ENCODE data around the gene RPS21.

Gene RPS21

DNA sequence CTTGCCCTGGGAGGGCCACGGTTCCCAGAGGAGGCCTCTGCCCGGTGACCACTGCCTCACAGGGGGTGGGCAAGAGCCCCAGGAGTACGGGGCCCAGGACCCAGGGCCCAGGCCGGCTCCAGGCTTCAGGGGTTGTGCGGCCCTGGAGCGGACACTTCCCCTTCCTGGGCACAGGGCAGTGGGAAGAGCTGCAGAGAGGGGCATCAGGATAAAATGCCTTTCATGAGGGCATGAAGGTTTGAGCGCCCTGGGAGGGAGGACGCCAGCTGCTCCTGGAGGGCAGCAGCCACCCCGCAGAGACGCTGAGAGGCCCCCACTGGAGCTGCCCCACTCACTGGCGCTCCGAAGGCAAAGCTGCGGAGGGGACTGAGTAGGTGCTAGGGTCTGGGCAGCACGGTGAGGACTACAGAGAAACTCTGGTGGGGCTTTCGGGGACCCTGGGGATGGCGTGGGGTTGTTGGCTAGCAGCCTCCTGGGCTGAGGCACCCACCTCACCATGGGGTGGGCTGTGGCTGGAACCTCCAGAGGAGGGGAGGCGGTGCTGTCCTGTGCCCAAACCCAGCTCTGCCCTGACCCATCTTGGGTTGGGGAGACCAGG, 30.2 kb upstream of the RPS21 start:
- no peak overlapping the region for H3K4me3 ChIP-seq (ENCODE audit: insufficient read depth, low read length, poor library complexity, severe bottlenecking)
- no peak overlapping the region for H3K27ac ChIP-seq (ENCODE audit: low read depth, low read length)
- H3K9me3 ChIP-seq (ENCODE audit: insufficient read depth, low read length): no peaks in the 10 kb centered on the region
- H3F3A ChIP-seq (ENCODE audit: insufficient read depth): no peaks in the 10 kb centered on the region
- H2AFZ ChIP-seq (ENCODE audit: low read depth, low read length, severe bottlenecking): no peak overlapping the region
- no peak overlapping the region for H3K9ac ChIP-seq (ENCODE audit: low read length)
- H3K9me2 ChIP-seq (replicated peaks; ENCODE audit: insufficient read depth, low read length): no peaks in the 10 kb centered on the region
- H3K36me3 ChIP-seq (ENCODE audit: low read length): no peaks in the 10 kb centered on the region
- H3K4me2 ChIP-seq (ENCODE audit: low read depth, low read length, poor library complexity, severe bottlenecking): no peak overlapping the region
- TF ChIP-seq, protein P1, sequence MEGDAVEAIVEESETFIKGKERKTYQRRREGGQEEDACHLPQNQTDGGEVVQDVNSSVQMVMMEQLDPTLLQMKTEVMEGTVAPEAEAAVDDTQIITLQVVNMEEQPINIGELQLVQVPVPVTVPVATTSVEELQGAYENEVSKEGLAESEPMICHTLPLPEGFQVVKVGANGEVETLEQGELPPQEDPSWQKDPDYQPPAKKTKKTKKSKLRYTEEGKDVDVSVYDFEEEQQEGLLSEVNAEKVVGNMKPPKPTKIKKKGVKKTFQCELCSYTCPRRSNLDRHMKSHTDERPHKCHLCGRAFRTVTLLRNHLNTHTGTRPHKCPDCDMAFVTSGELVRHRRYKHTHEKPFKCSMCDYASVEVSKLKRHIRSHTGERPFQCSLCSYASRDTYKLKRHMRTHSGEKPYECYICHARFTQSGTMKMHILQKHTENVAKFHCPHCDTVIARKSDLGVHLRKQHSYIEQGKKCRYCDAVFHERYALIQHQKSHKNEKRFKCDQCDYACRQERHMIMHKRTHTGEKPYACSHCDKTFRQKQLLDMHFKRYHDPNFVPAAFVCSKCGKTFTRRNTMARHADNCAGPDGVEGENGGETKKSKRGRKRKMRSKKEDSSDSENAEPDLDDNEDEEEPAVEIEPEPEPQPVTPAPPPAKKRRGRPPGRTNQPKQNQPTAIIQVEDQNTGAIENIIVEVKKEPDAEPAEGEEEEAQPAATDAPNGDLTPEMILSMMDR (IDR thresholded peaks at IDR 0.05; ENCODE audit: insufficient read depth, low read length, poor library complexity, severe bottlenecking): no peak
- no peak for TF ChIP-seq EZH2phosphoT487 (conservative IDR thresholded peaks at IDR 0.05; ENCODE audit: low read length)
- H3K27me3 ChIP-seq (ENCODE audit: low read length): no peaks in the 10 kb centered on the region
- H4K20me1 ChIP-seq (ENCODE audit: low read depth, low read length): no peaks in the 10 kb centered on the region
- H3K79me2 ChIP-seq (ENCODE audit: insufficient read depth, low read length): no peaks in the 10 kb centered on the region

DNA sequence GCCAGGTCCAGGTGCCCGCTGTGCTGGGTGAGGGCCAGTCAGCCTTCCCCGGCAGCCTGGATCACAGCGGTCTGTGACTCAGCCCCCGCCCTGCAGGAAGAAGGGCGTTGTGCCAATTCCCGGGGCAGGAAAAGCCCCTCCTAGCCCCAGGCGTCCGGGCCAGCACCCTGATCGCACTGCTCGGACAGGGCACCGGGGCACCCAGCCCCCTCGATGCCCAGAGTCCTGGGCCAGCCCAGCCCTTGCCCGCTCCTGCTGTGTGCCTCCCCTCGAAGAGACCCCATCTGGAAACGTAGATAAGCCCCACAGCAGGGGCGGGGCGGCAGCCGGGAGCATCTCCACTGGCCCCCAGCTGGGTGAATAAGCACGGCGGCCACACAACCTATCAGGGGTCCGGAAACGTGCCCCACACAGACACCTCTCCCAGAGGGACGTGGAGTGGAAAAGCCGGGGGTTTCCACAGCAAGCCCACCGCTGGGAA, 29.7 kb upstream of the RPS21 start:
- no peaks in the 10 kb centered on the region for H3K9me3 ChIP-seq (ENCODE audit: insufficient read depth, low read length)
- no peaks in the 10 kb centered on the region for H4K20me1 ChIP-seq (ENCODE audit: low read depth, low read length)
- H3F3A ChIP-seq (ENCODE audit: insufficient read depth): no peaks in the 10 kb centered on the region
- no peak overlapping the region for H3K9ac ChIP-seq (ENCODE audit: low read length)
- H3K36me3 ChIP-seq (ENCODE audit: low read length): no peaks in the 10 kb centered on the region
- H3K79me2 ChIP-seq (ENCODE audit: insufficient read depth, low read length): no peaks in the 10 kb centered on the region
- H2AFZ ChIP-seq (ENCODE audit: low read depth, low read length, severe bottlenecking): no peak overlapping the region
- TF ChIP-seq, protein P1 (IDR thresholded peaks at IDR 0.05; ENCODE audit: insufficient read depth, low read length, poor library complexity, severe bottlenecking): no peak
- no peak for TF ChIP-seq EZH2phosphoT487 (conservative IDR thresholded peaks at IDR 0.05; ENCODE audit: low read length)
- H3K9me2 ChIP-seq (replicated peaks; ENCODE audit: insufficient read depth, low read length): no peaks in the 10 kb centered on the region
- H3K4me3 ChIP-seq (ENCODE audit: insufficient read depth, low read length, poor library complexity, severe bottlenecking): no peak overlapping the region
- no peak overlapping the region for H3K27ac ChIP-seq (ENCODE audit: low read depth, low read length)
- no peaks in the 10 kb centered on the region for H3K27me3 ChIP-seq (ENCODE audit: low read length)
- H3K4me2 ChIP-seq (ENCODE audit: low read depth, low read length, poor library complexity, severe bottlenecking): no peak overlapping the region

DNA sequence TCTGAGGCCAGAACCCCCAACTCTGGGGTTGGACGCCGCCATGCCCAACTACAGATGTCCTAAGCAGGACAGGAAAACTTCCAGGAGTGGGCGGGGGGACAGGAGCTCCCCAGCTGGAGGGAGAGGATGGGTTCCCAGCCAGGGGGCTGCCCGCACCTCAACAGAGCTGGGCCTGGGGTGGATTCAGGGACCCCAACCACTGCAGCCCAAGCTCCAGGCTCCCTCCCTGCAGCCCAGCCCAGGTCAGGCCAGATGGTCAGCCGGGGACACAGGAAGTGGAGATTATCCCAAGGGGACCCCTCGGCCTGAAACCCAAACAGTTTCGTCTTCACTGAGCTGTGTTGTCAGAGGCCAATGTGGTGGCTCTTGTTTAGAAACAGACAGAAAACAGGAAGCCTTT, 29.2 kb upstream of the RPS21 start:
- Histone ChIP-seq H3K9me2 (replicated peaks; ENCODE audit: insufficient read depth, low read length) (no peaks in the 10 kb centered on the region), H3K9me3 (ENCODE audit: insufficient read depth, low read length) (no peaks in the 10 kb centered on the region), H3K27ac (ENCODE audit: low read depth, low read length) (no peak overlapping the region), H3K9ac (ENCODE audit: low read length) (no peak overlapping the region), H3K4me2 (ENCODE audit: low read depth, low read length, poor library complexity, severe bottlenecking) (no peak overlapping the region), H3F3A (ENCODE audit: insufficient read depth) (no peaks in the 10 kb centered on the region), H3K79me2 (ENCODE audit: insufficient read depth, low read length) (no peaks in the 10 kb centered on the region), H3K4me3 (ENCODE audit: insufficient read depth, low read length, poor library complexity, severe bottlenecking) (no peak overlapping the region), H3K36me3 (ENCODE audit: low read length) (no peaks in the 10 kb centered on the region), H4K20me1 (ENCODE audit: low read depth, low read length) (no peaks in the 10 kb centered on the region), H3K27me3 (ENCODE audit: low read length) (no peaks in the 10 kb centered on the region), H2AFZ (ENCODE audit: low read depth, low read length, severe bottlenecking) (no peak overlapping the region)
- TF ChIP-seq, protein P1 (IDR thresholded peaks at IDR 0.05; ENCODE audit: insufficient read depth, low read length, poor library complexity, severe bottlenecking): no peak
- no peak for TF ChIP-seq EZH2phosphoT487 (conservative IDR thresholded peaks at IDR 0.05; ENCODE audit: low read length)
